Uterus (tissue), 2 donors: ENCODE data around the gene ASMTL.

ENCODE experiments used
- POLR2A ChIP-seq, 2 donors: fragments of 450-650 bp; IDR thresholded peaks; one replicate each; pipeline ENCODE4 v1.6.1; 2016; ENCODE audit warnings: antibody characterized with exemption in 2 of 2, mild to moderate bottlenecking in 1 of 2, moderate library complexity in 1 of 2
- TF ChIP-seq, protein P1 (sequence below), 4 experiments: fragments of 200-600 bp in 2 of 4; fragments of 450-650 bp in 2 of 4; sonication (generic) in 2 of 4; IDR thresholded peaks; one replicate each; pipeline ENCODE4 v1.5.1; 2016 to 2019; ENCODE audit warnings: antibody characterized with exemption in 4 of 4, mild to moderate bottlenecking in 2 of 4, moderate library complexity in 1 of 4

DNA sequence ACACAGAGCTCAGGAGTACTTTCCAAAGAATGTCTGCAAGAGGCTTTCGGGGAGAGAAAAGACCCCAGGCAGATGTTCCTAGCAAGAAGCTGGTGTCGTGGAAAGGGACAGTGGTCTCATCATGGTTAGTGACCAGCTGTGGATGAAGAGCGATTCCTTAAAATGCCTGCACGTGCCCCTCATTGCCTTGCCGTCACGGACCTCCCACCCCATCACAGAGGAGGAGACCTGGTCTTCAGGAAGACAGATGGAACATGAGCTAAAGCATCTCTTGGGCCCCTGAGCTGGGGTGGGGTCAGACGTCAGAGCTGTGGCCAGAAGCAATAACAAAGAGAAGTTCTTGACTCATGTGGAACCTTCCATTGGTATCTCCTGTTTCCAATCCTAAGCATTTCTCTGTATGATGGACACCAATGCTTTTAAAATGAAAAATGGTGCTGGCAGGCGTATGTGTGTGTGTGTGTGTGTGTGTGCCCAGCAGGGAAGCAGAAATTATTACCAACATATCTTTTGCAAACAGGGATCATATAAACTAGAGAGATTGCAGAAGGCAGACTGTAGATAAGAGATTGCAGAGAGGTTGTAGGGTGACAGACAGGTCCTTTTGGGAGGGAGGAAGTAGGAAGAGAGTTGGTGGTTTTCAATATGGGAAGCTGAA lies 25.2 kb upstream of the ASMTL start:
- TF ChIP-seq, protein P1, sequence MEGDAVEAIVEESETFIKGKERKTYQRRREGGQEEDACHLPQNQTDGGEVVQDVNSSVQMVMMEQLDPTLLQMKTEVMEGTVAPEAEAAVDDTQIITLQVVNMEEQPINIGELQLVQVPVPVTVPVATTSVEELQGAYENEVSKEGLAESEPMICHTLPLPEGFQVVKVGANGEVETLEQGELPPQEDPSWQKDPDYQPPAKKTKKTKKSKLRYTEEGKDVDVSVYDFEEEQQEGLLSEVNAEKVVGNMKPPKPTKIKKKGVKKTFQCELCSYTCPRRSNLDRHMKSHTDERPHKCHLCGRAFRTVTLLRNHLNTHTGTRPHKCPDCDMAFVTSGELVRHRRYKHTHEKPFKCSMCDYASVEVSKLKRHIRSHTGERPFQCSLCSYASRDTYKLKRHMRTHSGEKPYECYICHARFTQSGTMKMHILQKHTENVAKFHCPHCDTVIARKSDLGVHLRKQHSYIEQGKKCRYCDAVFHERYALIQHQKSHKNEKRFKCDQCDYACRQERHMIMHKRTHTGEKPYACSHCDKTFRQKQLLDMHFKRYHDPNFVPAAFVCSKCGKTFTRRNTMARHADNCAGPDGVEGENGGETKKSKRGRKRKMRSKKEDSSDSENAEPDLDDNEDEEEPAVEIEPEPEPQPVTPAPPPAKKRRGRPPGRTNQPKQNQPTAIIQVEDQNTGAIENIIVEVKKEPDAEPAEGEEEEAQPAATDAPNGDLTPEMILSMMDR (IDR thresholded peaks at IDR 0.05) = no peak
- no peak for TF ChIP-seq POLR2A (IDR thresholded peaks at IDR 0.05)
